ENCODE data around the gene SLC28A1.
"Not testable (repeated sequence)": the region's sequence is repeated elsewhere in the genome, so short reads cannot be mapped to it uniquely, and the experiment has no call there.

The SLC28A1 gene

GRCh38 chr15:84863565-84864443, 20.7 kb upstream of the SLC28A1 start:
- DNase-seq = no peak

- no peak for DNase-seq
Observed at GRCh38 chr15:84864444-84864795, 20.0 kb upstream of the SLC28A1 start.

- DNase-seq = no peak
Observed at GRCh38 chr15:84865074-84865569, 19.3 kb upstream of the SLC28A1 start.

GRCh38 chr15:84868037-84868880, 16.2 kb upstream of the SLC28A1 start:
- no peak for DNase-seq

- DNase-seq = no peak
Observed at GRCh38 chr15:84869510-84869909, 15.0 kb upstream of the SLC28A1 start.

- no peak for DNase-seq
Observed at GRCh38 chr15:84871428-84871985, 13.0 kb upstream of the SLC28A1 start.

GRCh38 chr15:84872009-84872910, 12.2 kb upstream of the SLC28A1 start:
- DNase-seq = no peak

GRCh38 chr15:84873997-84874396, 10.5 kb upstream of the SLC28A1 start:
- DNase-seq = no peak

- DNase-seq = peak in 1 of 2 donors; percentile 47
Observed at GRCh38 chr15:84874981-84875699, 9.3 kb upstream of the SLC28A1 start.

- no peak for DNase-seq
Observed at GRCh38 chr15:84876269-84876668, 8.2 kb upstream of the SLC28A1 start.

- not testable (repeated sequence) for DNase-seq
Observed at GRCh38 chr15:84877701-84878100, 6.8 kb upstream of the SLC28A1 start.

- peak; percentile 31 to 47 for DNase-seq
Observed at GRCh38 chr15:84878504-84878903, 6.0 kb upstream of the SLC28A1 start.

- DNase-seq = no peak
Observed at GRCh38 chr15:84879088-84879780, 5.2 kb upstream of the SLC28A1 start.

GRCh38 chr15:84880007-84880406, 4.5 kb upstream of the SLC28A1 start:
- no peak for DNase-seq

GRCh38 chr15:84880822-84881519, 3.5 kb upstream of the SLC28A1 start:
- no peak for DNase-seq

GRCh38 chr15:84881520-84881830, 3.0 kb upstream of the SLC28A1 start:
- DNase-seq = no peak

- no peak for DNase-seq
Observed at GRCh38 chr15:84883466-84883865, 996 bp upstream of the SLC28A1 start.

GRCh38 chr15:84885801-84886200, 1.3 kb downstream of the SLC28A1 start:
- DNase-seq = no peak

- no peak for DNase-seq
Observed at GRCh38 chr15:84886211-84886983, 1.9 kb downstream of the SLC28A1 start.

- no peak for DNase-seq
Observed at GRCh38 chr15:84886984-84887299, 2.5 kb downstream of the SLC28A1 start.

Measured in hippocampal formation (tissue), 2 donors.